ENCODE results near the gene SLC22A31.

SLC22A31 gene

DNA sequence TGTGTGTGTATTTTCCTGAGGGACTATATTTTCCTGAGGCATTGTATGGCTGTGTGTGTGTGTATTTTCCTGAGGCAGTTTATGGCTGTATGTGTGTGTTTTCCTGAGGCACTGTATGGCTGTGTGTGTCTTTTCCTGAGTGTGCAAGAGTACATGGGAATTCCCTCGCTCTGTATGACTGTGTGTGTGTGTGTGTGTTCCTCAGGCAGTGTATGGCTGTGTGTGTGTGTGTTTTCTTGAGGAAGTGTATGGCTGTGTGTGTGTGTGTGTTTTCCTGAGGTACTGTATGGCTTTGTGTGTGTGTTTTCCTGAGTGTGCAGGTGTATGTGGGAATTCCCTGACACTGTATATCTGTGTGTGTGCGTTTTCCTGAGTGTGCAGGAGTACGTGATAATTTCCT is 21.3 kb upstream of the SLC22A31 start:
- Histone ChIP-seq H3K18ac (ENCODE audit: low read length) (no peak overlapping the region), H3K79me2 (ENCODE audit: control insufficient read depth, insufficient read depth, low read length, poor library complexity) (peaks cover 4% of the 10 kb centered on the region), H3K14ac (ENCODE audit: low read length) (no peak overlapping the region), H3K36me3 (ENCODE audit: control insufficient read depth in 1 of 2, insufficient read depth in 2 of 2, low read length in 2 of 2) (peaks cover 47 to 55% of the 10 kb centered on the region in 2 experiments), H2BK120ac (ENCODE audit: insufficient read depth, low read length, poor library complexity) (no peak overlapping the region), H3K9me3 (ENCODE audit: insufficient read depth, low read depth, low read length) (peaks cover 6% of the 10 kb centered on the region), H3K27me3 (ENCODE audit: insufficient read depth, low read length) (no peaks in the 10 kb centered on the region), H4K91ac (ENCODE audit: low read depth, low read length) (no peak overlapping the region), H3K79me1 (ENCODE audit: low read length) (peaks cover 4% of the 10 kb centered on the region), H2AK5ac (ENCODE audit: low read length) (no peak overlapping the region), H2BK5ac (ENCODE audit: low read depth, low read length, poor library complexity) (no peak overlapping the region), H3K23ac (ENCODE audit: low read length) (no peak overlapping the region), H4K12ac (ENCODE audit: low read depth, low read length) (no peak overlapping the region), H4K8ac (ENCODE audit: low read depth, low read length) (no peak overlapping the region), H2AFZ (ENCODE audit: insufficient read depth, low read length, poor library complexity) (no peak overlapping the region), H3K4me3 (ENCODE audit: low read depth, low read length) (no peak overlapping the region), H3K4me2 (ENCODE audit: low read length) (no peak overlapping the region), H3K4ac (ENCODE audit: low read depth, low read length) (no peak overlapping the region), H3K9ac (ENCODE audit: low read length) (no peak overlapping the region), H2BK12ac (ENCODE audit: low read length) (no peak overlapping the region), H3K27ac (ENCODE audit: low read depth, low read length) (no peak overlapping the region), H3K4me1 (ENCODE audit: control insufficient read depth in 1 of 2, insufficient read depth in 2 of 2, low read length in 2 of 2) (peaks cover 0 to 1% of the 10 kb centered on the region in 2 experiments)
- no CpG with 5 or more reads among the region's 3 CpGs for WGBS (ENCODE audit: extremely low coverage, insufficient coverage, insufficient read length)
- DNase-seq = no peak

DNA sequence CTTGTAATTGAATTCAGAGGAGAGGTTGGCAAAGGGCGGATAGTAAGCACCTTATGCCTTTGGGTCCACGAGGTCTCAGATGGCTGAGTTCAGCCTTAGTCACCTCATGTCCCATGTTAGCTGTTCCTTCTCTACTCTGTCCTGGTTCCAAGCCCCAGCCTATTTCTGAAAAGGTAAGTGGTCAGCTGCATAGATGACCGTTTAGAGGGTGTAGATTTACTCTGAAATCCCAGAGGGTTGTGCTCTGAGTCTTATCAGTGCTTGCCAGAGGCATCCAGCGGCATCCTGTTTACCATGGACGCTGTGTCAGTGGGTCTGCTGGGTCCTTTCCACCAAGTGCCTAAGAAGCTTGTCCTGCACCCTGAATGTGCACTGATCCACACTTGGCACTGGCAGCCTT is 19.0 kb upstream of the SLC22A31 start:
- no peak overlapping the region for H2BK12ac ChIP-seq (ENCODE audit: low read length)
- H3K23ac ChIP-seq (ENCODE audit: low read length) = no peak overlapping the region
- H2AFZ ChIP-seq (ENCODE audit: insufficient read depth, low read length, poor library complexity) = no peak overlapping the region
- H4K8ac ChIP-seq (ENCODE audit: low read depth, low read length) = no peak overlapping the region
- no peak overlapping the region for H3K27ac ChIP-seq (ENCODE audit: low read depth, low read length)
- H3K9ac ChIP-seq (ENCODE audit: low read length) = no peak overlapping the region
- DNase-seq = no peak
- no peak overlapping the region for H4K91ac ChIP-seq (ENCODE audit: low read depth, low read length)
- H3K4me3 ChIP-seq (ENCODE audit: low read depth, low read length) = no peak overlapping the region
- H2AK5ac ChIP-seq (ENCODE audit: low read length) = no peak overlapping the region
- WGBS (ENCODE audit: extremely low coverage, insufficient coverage, insufficient read length) = no CpG with 5 or more reads among the region's 5 CpGs
- H3K4ac ChIP-seq (ENCODE audit: low read depth, low read length) = no peak overlapping the region
- H2BK120ac ChIP-seq (ENCODE audit: insufficient read depth, low read length, poor library complexity) = no peak overlapping the region
- peaks cover 4% of the 10 kb centered on the region for H3K79me2 ChIP-seq (ENCODE audit: control insufficient read depth, insufficient read depth, low read length, poor library complexity)
- no peak overlapping the region for H3K14ac ChIP-seq (ENCODE audit: low read length)
- peaks cover 0 to 3% of the 10 kb centered on the region in 2 experiments for H3K4me1 ChIP-seq (ENCODE audit: control insufficient read depth in 1 of 2, insufficient read depth in 2 of 2, low read length in 2 of 2)
- no peaks in the 10 kb centered on the region for H3K27me3 ChIP-seq (ENCODE audit: insufficient read depth, low read length)
- H2BK5ac ChIP-seq (ENCODE audit: low read depth, low read length, poor library complexity) = no peak overlapping the region
- H4K12ac ChIP-seq (ENCODE audit: low read depth, low read length) = no peak overlapping the region
- no peak overlapping the region for H3K4me2 ChIP-seq (ENCODE audit: low read length)
- peaks cover 4% of the 10 kb centered on the region for H3K79me1 ChIP-seq (ENCODE audit: low read length)
- peak overlapping the region; percentile 11 for H3K18ac ChIP-seq (ENCODE audit: low read length)
- no peaks in the 10 kb centered on the region for H3K9me3 ChIP-seq (ENCODE audit: insufficient read depth, low read depth, low read length)
- peaks cover 33 to 41% of the 10 kb centered on the region in 2 experiments for H3K36me3 ChIP-seq (ENCODE audit: control insufficient read depth in 1 of 2, insufficient read depth in 2 of 2, low read length in 2 of 2)

DNA sequence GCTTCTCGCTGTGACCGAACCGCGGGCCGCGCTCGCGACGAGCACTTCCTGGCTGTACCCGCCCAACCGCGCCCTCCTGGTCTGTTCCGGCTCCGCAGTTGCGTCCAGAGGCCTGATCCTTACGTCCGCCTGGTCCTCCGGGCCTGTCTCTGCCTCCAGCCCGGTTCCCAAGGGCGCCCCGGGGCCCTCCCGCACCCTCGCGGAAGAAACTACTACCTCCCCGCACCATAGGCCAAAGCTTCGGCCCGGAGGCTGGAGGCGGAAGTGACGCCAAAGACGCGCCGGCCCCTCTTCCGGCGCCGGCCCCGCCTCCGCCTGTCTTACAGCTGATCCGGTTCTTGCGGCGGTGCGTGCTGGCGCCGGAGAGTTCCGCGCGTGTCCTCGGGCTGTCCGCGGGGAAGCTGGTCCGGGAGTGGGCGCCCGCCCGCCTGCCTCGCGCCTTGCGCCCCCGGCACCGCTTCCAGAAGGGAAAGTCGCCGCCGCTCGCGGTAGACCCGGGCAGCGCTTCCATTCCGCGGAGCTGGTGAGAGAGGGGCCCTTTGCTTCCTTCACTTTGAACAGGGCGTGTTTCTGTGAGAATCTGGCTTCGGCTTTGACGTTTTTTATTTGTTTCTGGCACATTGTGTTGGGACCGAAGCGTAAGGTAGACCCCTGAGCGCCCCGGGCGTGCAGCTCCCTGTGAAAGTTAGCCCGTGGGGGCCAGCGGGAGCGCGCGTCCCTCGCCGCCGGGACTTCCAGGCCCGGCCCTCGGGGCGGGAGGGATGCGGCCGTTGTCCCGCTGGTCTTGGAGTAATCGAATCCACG is 17.3 kb upstream of the SLC22A31 start, which contains the start of gene ZNF778:
Gene ZNF778 (plus strand): TSS at position 316 of the 804 bp plus-strand sequence. CDS start 3,425 bp downstream, outside the sequence.
- no peak within 1 kb of the TSS for H2AK5ac ChIP-seq (ENCODE audit: low read length)
- peak within 1 kb of the TSS; percentile 64 for H4K91ac ChIP-seq (ENCODE audit: low read depth, low read length)
- peak within 1 kb of the TSS; percentile 69 for H3K14ac ChIP-seq (ENCODE audit: low read length)
- no peaks in the 10 kb centered on the region for H3K9me3 ChIP-seq (ENCODE audit: insufficient read depth, low read depth, low read length)
- peak within 1 kb of the TSS; percentile 100 for H3K9ac ChIP-seq (ENCODE audit: low read length)
- H3K4me3 ChIP-seq (ENCODE audit: low read depth, low read length) = peak within 1 kb of the TSS; percentile 99
- peak within 1 kb of the TSS; percentile 94 for H3K4me2 ChIP-seq (ENCODE audit: low read length)
- peaks cover 4% of the 10 kb centered on the region for H3K79me2 ChIP-seq (ENCODE audit: control insufficient read depth, insufficient read depth, low read length, poor library complexity)
- peak within 1 kb of the TSS; percentile 79 for H2BK120ac ChIP-seq (ENCODE audit: insufficient read depth, low read length, poor library complexity)
- H3K4me1 ChIP-seq (ENCODE audit: control insufficient read depth in 1 of 2, insufficient read depth in 2 of 2, low read length in 2 of 2) = peaks cover 0 to 3% of the 10 kb centered on the region in 2 experiments
- no peaks in the 10 kb centered on the region for H3K27me3 ChIP-seq (ENCODE audit: insufficient read depth, low read length)
- H4K12ac ChIP-seq (ENCODE audit: low read depth, low read length) = peak within 1 kb of the TSS; percentile 78
- peak within 1 kb of the TSS; percentile 78 for H3K27ac ChIP-seq (ENCODE audit: low read depth, low read length)
- peak within 1 kb of the TSS; percentile 88 for H2AFZ ChIP-seq (ENCODE audit: insufficient read depth, low read length, poor library complexity)
- peak within 1 kb of the TSS; percentile 95 for H4K8ac ChIP-seq (ENCODE audit: low read depth, low read length)
- peak within 1 kb of the TSS; percentile 80 for H3K4ac ChIP-seq (ENCODE audit: low read depth, low read length)
- H2BK5ac ChIP-seq (ENCODE audit: low read depth, low read length, poor library complexity) = peak within 1 kb of the TSS; percentile 60
- peaks cover 4% of the 10 kb centered on the region for H3K79me1 ChIP-seq (ENCODE audit: low read length)
- peak; percentile 83 to 90 for DNase-seq
- peaks cover 18 to 24% of the 10 kb centered on the region in 2 experiments for H3K36me3 ChIP-seq (ENCODE audit: control insufficient read depth in 1 of 2, insufficient read depth in 2 of 2, low read length in 2 of 2)
- no peak within 1 kb of the TSS for H3K23ac ChIP-seq (ENCODE audit: low read length)
- no CpG with 5 or more reads among the region's 91 CpGs for WGBS (ENCODE audit: extremely low coverage, insufficient coverage, insufficient read length)
- no peak within 1 kb of the TSS for H2BK12ac ChIP-seq (ENCODE audit: low read length)
- peak within 1 kb of the TSS; percentile 88 for H3K18ac ChIP-seq (ENCODE audit: low read length)

DNA sequence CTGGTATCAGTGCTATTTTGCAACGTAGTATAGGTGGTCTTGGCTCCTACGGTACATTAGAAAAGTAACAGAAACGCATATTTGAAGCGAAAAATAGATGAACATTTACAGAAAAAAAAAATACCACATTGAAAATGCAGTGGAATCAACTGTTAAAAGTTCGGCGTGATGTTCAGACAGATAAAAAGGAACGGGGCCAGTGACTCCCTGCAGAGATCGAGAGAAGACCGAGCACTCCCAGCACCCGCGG is 16.7 kb upstream of the SLC22A31 start:
- peaks cover 14 to 19% of the 10 kb centered on the region in 2 experiments for H3K36me3 ChIP-seq (ENCODE audit: control insufficient read depth in 1 of 2, insufficient read depth in 2 of 2, low read length in 2 of 2)
- no peak overlapping the region for H2AK5ac ChIP-seq (ENCODE audit: low read length)
- peak overlapping the region; percentile 64 for H4K91ac ChIP-seq (ENCODE audit: low read depth, low read length)
- H3K23ac ChIP-seq (ENCODE audit: low read length) = no peak overlapping the region
- no peak overlapping the region for H3K18ac ChIP-seq (ENCODE audit: low read length)
- no peak overlapping the region for H2BK120ac ChIP-seq (ENCODE audit: insufficient read depth, low read length, poor library complexity)
- H3K79me2 ChIP-seq (ENCODE audit: control insufficient read depth, insufficient read depth, low read length, poor library complexity) = peaks cover 4% of the 10 kb centered on the region
- H2AFZ ChIP-seq (ENCODE audit: insufficient read depth, low read length, poor library complexity) = peak overlapping the region; percentile 85
- peak overlapping the region; percentile 99 for H3K4me3 ChIP-seq (ENCODE audit: low read depth, low read length)
- H4K12ac ChIP-seq (ENCODE audit: low read depth, low read length) = peak overlapping the region; percentile 78
- peak overlapping the region; percentile 95 for H4K8ac ChIP-seq (ENCODE audit: low read depth, low read length)
- no CpG with 5 or more reads among the region's 11 CpGs for WGBS (ENCODE audit: extremely low coverage, insufficient coverage, insufficient read length)
- no peaks in the 10 kb centered on the region for H3K27me3 ChIP-seq (ENCODE audit: insufficient read depth, low read length)
- H3K27ac ChIP-seq (ENCODE audit: low read depth, low read length) = peak overlapping the region; percentile 78
- peaks cover 4% of the 10 kb centered on the region for H3K79me1 ChIP-seq (ENCODE audit: low read length)
- no peak for DNase-seq
- H3K4me1 ChIP-seq (ENCODE audit: control insufficient read depth in 1 of 2, insufficient read depth in 2 of 2, low read length in 2 of 2) = peaks cover 0 to 3% of the 10 kb centered on the region in 2 experiments
- H3K14ac ChIP-seq (ENCODE audit: low read length) = no peak overlapping the region
- H3K4me2 ChIP-seq (ENCODE audit: low read length) = peak overlapping the region; percentile 94
- peak overlapping the region; percentile 60 for H2BK5ac ChIP-seq (ENCODE audit: low read depth, low read length, poor library complexity)
- peak overlapping the region; percentile 100 for H3K9ac ChIP-seq (ENCODE audit: low read length)
- H3K4ac ChIP-seq (ENCODE audit: low read depth, low read length) = peak overlapping the region; percentile 53
- no peaks in the 10 kb centered on the region for H3K9me3 ChIP-seq (ENCODE audit: insufficient read depth, low read depth, low read length)
- H2BK12ac ChIP-seq (ENCODE audit: low read length) = no peak overlapping the region

All from trophoblast cell (in vitro differentiated cells and primary cell).